HL-60 (cell line): Measurements from ENCODE around the gene CCDC85C.

Experiments
- DNase-seq, 2 experiments: peaks; one replicate each; pipeline ENCODE4 v3.0.0-alpha.2; 2010 to 2020; ENCODE audit warnings: low read depth in 1 of 2, low spot score in 1 of 2
- H3K27ac ChIP-seq: fragments of 250-450 bp; sonication (Bioruptor Pico); replicated peaks from 2 replicates; pipeline ENCODE4 v1.5.1; 2020; ENCODE audit warnings: mild to moderate bottlenecking, moderate library complexity
- H3K27me3 ChIP-seq: fragments of 250-450 bp; sonication (Bioruptor Pico); 2 replicates; pipeline ENCODE4 v1.5.1; 2021; ENCODE audit warnings: mild to moderate bottlenecking, moderate library complexity; ENCODE audit not compliant: insufficient read depth, poor library complexity, severe bottlenecking
- H3K4me3 ChIP-seq: replicated peaks from 2 replicates; pipeline ENCODE4 v1.5.1; 2011; ENCODE audit warnings: mild to moderate bottlenecking, control low read depth, low read length; ENCODE audit not compliant: insufficient read depth
- CTCF ChIP-seq: IDR thresholded peaks from one replicate; pipeline ENCODE4 v1.5.1; 2011; ENCODE audit warnings: low read length, control low read depth, inconsistent platforms; ENCODE audit not compliant: insufficient read depth
- GABPA ChIP-seq: IDR thresholded peaks from 2 replicates; pipeline ENCODE4 v1.6.1; 2012; ENCODE audit warnings: low read depth
- POLR2AphosphoS5 ChIP-seq: IDR thresholded peaks from 2 replicates; pipeline ENCODE4 v1.6.1; 2012; ENCODE audit warnings: low read depth
- REST ChIP-seq: IDR thresholded peaks from 2 replicates; pipeline ENCODE4 v1.6.1; 2012; ENCODE audit warnings: low read depth; ENCODE audit not compliant: insufficient replicate concordance
- SPI1 ChIP-seq: IDR thresholded peaks from 2 replicates; pipeline ENCODE4 v1.6.1; 2012; ENCODE audit warnings: low read depth, mild to moderate bottlenecking, borderline replicate concordance

The CCDC85C gene

GRCh38 chr14:99530407-99531155, 73.4 kb downstream of the CCDC85C start:
- TF ChIP-seq GABPA: no peak
- TF ChIP-seq CTCF: no peak
- no peak for TF ChIP-seq REST
- no peak for TF ChIP-seq SPI1
- no peak for TF ChIP-seq POLR2AphosphoS5

GRCh38 chr14:99529899-99530298, 74.1 kb downstream of the CCDC85C start:
- no peaks in the 10 kb centered on the region for H3K27me3 ChIP-seq
- DNase-seq: no peak

More at GRCh38 chr14:99530407-99531155, 73.4 kb downstream of the CCDC85C start:
- Histone ChIP-seq H3K27ac (no peak overlapping the region), H3K27me3 (no peaks in the 10 kb centered on the region), H3K4me3 (no peak overlapping the region)
- DNase-seq: no peak

More at GRCh38 chr14:99529899-99530298, 74.1 kb downstream of the CCDC85C start:
- H3K4me3 ChIP-seq: no peak overlapping the region
- TF ChIP-seq CTCF (no peak), POLR2AphosphoS5 (no peak), SPI1 (no peak), REST (no peak), GABPA (no peak)
- no peak overlapping the region for H3K27ac ChIP-seq
